ENCODE results near the gene TXNDC15.
"Not testable (repeated sequence)": the region's sequence is repeated elsewhere in the genome, so short reads cannot be mapped to it uniquely, and the experiment has no call there.

TXNDC15 gene
- total RNA-seq: 38.2 to 64.5 (median 58.2) reads per million in 3 experiments

- peak; percentile 77 for DNase-seq
These were observed at the start of gene TXNDC15 for GRCh38 chr5:134873987-134874830. Gene TXNDC15, plus strand, starts transcription at chr5:134874371. Its CDS starts 57 bp downstream, at chr5:134874428.

- DNase-seq: no peak
These were observed 49.5 kb upstream of the TXNDC15 start for GRCh38 chr5:134824681-134825080.

GRCh38 chr5:134825212-134825611 is 49.0 kb upstream of the TXNDC15 start:
- no peak for DNase-seq

- no peak for DNase-seq
These were observed 40.7 kb upstream of the TXNDC15 start for GRCh38 chr5:134833340-134834032.

- no peak for DNase-seq
These were observed 38.5 kb upstream of the TXNDC15 start for GRCh38 chr5:134835623-134836022.

- DNase-seq: no peak
These were observed 36.5 kb upstream of the TXNDC15 start for GRCh38 chr5:134837530-134838181.

GRCh38 chr5:134838361-134838760 is 35.8 kb upstream of the TXNDC15 start:
- DNase-seq: not testable (repeated sequence)

- DNase-seq: no peak
These were observed 33.4 kb upstream of the TXNDC15 start for GRCh38 chr5:134840811-134841210.

GRCh38 chr5:134844252-134844651 is 29.9 kb upstream of the TXNDC15 start:
- no peak for DNase-seq

GRCh38 chr5:134845335-134845851 is 28.8 kb upstream of the TXNDC15 start:
- no peak for DNase-seq

GRCh38 chr5:134845852-134846640 is 28.1 kb upstream of the TXNDC15 start, which contains the start of gene C5orf24:
Gene C5orf24, plus strand, starts transcription at chr5:134845968. Its CDS starts 8,933 bp downstream, at chr5:134854901.
- peak; percentile 91 for DNase-seq

- no peak for DNase-seq
These were observed 27.6 kb upstream of the TXNDC15 start for GRCh38 chr5:134846641-134846960.

GRCh38 chr5:134849434-134849933 is 24.7 kb upstream of the TXNDC15 start:
- DNase-seq: not testable (repeated sequence)

GRCh38 chr5:134851307-134851923 is 22.8 kb upstream of the TXNDC15 start:
- no peak for DNase-seq

GRCh38 chr5:134856465-134856864 is 17.7 kb upstream of the TXNDC15 start:
- not testable (repeated sequence) for DNase-seq

GRCh38 chr5:134857401-134857800 is 16.8 kb upstream of the TXNDC15 start:
- no peak for DNase-seq

GRCh38 chr5:134864707-134865106 is 9.5 kb upstream of the TXNDC15 start:
- DNase-seq: no peak

GRCh38 chr5:134873494-134873893 is 677 bp upstream of the TXNDC15 start:
- DNase-seq: no peak

- peak; percentile 15 for DNase-seq
These were observed 872 bp downstream of the TXNDC15 start for GRCh38 chr5:134874831-134875655.

GRCh38 chr5:134877159-134877558 is 3.0 kb downstream of the TXNDC15 start:
- DNase-seq: no peak

- no peak for DNase-seq
These were observed 4.2 kb downstream of the TXNDC15 start for GRCh38 chr5:134878403-134878802.

All from central memory CD4-positive, alpha-beta T cell (primary cell).